Activated CD4-positive, alpha-beta T cell treated with anti-CD3 and anti-CD28 coated beads, Interleukin-2, amount 50 U/mL, for 24 hours (primary cell): ENCODE data around the gene TSPAN2.

Source experiments
- DNase-seq, 2 donors: peaks; one replicate each; pipeline ENCODE4 v3.0.0-alpha.2; 2020; ENCODE audit warnings: low read depth in 1 of 2, low spot score in 1 of 2

TSPAN2 gene

DNA sequence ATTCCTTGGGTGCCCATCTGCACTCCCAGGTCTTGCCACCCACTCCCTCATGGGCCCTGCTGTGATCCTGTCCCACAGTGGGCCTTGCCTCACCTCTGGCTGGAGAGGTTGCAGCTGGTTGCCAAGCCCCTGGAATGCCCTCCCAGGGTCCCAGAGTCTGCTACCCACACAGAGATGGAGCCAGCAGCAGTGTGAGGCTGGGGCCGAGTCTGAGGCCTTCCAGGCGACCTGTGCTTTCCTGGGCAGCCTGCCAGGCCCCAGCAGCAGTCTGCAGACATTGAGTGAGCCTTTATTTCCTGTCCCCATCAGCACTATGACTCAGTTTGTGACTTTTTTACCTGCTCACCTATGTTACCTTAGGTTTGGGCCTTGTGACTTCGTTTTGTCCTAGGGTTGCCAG, 25.0 kb upstream of the TSPAN2 start:
- no peak for DNase-seq

DNA sequence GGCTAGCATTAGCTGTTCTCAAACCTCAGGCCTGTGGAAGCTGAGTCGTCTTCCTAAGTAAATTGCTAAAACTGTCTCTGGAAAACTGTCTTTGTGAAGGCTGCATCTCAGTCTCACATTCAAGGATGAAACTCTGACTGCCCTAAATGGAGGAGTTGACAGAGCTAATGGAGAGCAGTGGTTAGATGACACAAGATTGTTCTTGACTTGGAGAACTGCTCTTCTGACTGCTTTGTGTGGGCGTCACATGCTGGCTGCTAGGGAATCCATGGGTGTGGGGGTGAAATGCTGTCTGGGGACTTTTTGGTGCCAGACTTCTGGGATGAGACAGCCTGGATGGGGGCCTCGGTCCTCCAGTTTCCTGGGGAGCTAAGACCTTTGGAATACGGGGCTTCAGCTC, 24.5 kb upstream of the TSPAN2 start:
- no peak for DNase-seq

DNA sequence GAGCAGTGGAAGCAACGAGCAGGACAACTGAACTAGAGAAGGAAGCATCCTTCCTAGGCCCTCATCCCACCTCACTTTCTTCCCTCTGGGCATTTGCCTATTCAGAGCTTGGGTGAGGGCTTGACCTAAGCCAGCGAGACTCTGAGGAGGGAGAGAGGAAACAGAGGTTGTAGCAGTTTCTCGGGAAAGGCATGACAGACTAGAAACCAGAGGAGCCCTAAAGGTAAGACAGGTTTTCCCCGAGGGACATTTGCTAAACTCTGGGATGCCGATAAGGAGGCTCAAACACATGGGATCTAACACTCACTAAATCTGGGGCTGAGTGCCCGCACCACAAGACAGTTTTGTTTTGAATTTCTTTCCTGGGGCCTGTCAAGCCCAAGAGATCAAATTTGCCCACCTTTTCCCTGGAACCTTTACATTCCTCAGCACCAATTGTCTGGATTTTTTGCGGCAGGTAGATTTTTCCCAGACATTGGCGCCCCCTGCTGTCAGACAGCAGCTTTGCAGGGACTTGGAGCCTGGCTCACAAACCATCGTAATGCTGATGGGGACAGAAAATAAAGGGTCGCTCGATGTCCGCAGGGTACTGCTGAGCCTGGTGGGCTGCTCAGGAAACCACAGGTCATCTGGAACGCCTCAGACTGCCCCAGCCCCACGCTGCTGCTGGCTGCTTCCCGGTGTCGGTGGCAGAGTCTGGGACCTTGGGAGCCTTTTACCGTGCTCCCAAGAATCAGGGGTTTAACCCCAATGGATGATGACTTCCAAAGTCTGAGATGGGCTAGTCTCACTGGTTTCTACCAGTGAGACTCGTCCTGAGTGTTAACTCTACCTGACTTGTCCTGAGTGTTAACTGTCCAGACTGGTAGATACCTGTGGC, 23.4 kb upstream of the TSPAN2 start:
- peak; percentile 37 to 44 for DNase-seq

GRCh38 chr1:115107516-115108260, 18.4 kb upstream of the TSPAN2 start:
- no peak for DNase-seq

DNA sequence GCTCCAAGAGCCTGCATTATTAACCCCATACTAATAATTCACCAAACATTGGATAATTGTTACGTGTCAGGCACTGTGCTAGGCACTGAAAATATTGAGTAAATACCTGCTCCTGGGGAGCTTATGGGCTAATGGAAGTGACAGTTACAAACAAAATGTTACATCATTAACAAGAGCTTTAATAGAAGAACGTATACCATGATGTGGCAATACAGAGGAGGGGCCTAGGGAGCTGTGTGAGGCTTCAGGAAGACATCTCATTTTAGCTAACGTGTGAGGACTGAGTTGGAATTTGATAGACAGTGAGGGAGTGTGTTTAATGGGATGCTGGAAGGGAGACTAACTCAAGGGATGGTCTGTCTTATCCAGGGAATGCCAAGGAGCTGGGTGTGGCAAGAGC, 16.5 kb upstream of the TSPAN2 start:
- no peak for DNase-seq

DNA sequence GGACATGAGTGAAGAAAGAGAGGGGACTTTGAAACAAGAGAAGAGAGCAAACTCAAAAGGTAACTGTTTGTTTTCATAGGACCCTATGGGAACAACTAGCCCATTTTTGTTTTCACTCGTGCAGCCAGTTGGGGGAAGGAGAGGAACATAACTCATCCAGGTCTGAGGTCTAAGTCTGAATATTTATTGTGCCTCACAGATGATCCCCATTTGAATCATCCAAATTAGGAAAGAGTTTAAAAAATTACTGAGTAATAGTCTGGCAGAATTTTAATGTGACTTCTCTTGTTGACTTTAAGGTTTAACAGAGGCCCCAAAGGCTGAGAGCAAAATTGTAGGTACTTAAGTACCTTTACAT, 10.4 kb upstream of the TSPAN2 start:
- DNase-seq, result no peak

GRCh38 chr1:115098979-115099692, 9.8 kb upstream of the TSPAN2 start:
- DNase-seq, result peak in 1 of 2 donors; percentile 54

GRCh38 chr1:115092175-115092574, 2.9 kb upstream of the TSPAN2 start:
- DNase-seq, result no peak

- DNase-seq, result no peak
Observed at GRCh38 chr1:115091572-115091971, 2.3 kb upstream of the TSPAN2 start.

DNA sequence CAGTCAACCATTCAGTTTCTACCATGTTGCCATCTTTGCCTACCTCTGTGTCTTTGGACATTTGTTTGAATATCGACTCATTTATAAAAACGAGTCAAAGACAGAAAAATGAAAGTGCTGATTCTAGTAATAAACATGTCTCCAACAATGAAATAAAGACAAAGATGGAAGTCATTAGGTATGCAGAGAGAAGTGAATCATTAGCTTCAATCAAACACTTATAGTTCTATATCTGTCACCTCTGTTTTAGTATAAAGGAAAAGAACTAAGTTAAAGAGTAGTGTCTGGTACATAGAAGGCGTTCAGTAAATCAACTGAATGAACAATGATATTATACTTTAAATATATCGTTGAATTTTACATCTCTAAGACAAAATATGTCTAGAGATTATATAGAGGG, 1.7 kb upstream of the TSPAN2 start:
- no peak for DNase-seq

DNA sequence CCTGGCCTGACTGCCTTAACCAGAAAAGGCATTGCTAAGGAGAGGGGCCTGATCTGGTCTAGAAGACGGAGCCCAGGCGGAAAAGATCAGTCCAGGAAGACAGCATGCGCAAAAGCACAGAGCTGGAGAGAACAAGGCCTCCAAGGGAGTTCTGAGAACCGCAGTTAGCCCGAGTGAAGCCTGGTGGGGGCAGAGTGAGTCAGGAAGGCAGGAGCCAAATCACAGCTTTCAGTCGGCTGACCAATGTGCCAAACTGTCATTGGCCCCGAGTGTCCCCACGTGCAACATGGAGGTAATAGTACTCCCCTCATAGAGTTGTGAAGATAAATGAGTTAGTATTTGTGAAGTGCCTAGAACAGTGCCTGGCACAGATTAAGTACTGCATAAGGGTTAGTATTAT, 1.2 kb upstream of the TSPAN2 start:
- no peak for DNase-seq

GRCh38 chr1:115090186-115090490, 835 bp upstream of the TSPAN2 start:
- no peak for DNase-seq

DNA sequence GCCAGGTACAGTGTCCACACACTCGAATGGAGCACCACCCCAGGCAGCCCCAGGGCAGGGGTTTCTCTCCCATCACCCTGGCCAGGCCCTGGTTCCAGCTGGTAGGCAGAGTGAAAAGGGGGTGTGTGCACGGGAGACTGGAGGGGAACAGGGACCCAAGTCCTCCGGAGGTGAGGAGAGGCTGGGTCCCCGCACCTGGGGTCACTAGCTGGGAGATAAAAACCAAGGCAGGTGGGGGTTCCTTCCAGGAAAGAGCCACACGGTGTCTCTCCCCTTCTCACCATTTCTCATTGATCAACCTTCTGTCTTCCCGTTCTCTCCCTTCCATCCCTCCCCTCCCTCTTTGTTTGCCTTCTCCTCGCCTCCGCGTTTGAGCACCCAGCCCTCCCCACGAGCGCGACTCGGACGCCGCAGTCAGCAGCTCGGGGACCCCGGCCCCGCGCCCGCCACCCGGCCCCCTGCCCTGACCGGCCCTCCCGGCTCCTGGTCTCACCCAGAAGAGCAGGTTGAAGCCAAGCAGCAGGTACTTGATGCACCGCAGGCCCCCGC, 358 bp downstream of the TSPAN2 start:
- DNase-seq, result no peak

- DNase-seq, result no peak
Observed at GRCh38 chr1:115088115-115088778, 1.1 kb downstream of the TSPAN2 start.

DNA sequence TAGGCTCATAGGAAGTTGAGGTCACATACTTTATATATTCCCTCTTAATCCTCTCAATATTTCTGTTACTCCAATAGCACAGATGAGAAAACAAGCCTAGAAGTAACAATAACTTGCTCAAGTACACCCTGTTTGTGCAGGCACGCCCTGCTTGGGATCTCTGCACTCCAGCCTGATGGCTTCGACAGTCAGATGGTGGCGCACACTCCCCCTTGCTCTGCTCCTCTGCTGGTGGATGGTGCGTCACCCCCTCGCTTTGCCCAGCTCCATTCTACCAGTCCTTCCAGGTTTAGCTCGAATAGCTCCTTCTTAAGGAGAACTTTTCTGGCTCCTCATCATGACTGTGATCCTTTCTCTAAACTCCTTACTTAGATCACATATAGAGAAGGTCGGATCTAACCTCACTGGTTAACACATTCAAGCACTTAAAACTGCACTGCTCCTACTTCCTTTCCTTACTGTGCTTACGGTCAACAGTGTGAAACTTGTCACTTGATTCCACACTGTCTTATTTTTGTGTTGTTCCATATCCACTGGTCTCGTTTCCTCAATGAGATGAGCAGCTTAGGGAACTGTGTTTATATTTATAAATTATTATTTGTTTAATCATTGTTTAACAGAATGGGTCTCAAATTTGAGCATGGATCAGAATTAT, 3.0 kb downstream of the TSPAN2 start:
- DNase-seq, result no peak

DNA sequence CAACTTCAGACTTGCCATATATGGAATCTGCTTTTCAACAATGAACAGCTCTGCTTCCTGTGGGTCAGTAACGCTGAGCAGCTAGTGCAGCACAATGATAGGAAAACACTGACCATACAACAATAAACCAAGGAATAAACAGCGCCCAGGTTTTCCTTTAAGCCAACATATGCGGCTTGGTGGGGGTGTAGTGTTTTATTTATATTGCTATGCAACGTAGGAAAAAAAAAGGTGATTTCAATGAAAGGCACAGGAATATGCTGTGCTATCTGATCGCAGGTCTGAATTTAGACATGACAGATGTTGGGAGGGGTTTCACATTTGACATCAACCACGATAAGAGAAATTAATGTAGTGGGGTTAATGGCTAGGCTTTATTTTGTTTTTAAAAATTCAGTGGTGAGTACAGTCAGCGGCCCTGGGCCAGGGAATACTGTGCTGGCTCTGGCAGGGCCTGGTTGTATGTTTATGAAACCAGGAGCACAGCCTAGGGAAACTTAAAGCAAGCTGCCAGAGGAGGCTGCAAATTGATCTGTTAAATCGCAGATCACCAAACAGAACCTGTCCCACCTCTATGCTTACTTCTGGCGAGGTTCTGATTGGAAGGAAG, 4.3 kb downstream of the TSPAN2 start:
- no peak for DNase-seq

DNA sequence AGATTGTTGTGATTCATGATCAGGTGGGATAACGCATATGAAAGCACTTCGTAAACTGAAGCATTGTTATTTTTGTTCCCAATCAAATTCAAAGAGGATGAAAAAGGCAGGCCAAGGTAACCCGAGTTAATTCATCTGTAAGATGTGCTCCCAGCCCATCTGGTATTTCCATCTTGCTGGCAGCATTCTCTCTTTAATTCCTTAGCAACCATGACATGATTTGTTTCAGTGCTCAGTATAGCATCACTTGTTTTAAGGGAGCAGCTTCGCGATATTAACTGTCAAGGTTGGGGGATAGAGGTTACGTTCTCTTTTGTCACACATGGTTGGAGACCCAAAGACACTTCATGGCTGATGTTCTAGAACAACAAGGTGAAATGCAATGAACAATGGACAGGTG, 6.4 kb downstream of the TSPAN2 start:
- DNase-seq, result no peak

DNA sequence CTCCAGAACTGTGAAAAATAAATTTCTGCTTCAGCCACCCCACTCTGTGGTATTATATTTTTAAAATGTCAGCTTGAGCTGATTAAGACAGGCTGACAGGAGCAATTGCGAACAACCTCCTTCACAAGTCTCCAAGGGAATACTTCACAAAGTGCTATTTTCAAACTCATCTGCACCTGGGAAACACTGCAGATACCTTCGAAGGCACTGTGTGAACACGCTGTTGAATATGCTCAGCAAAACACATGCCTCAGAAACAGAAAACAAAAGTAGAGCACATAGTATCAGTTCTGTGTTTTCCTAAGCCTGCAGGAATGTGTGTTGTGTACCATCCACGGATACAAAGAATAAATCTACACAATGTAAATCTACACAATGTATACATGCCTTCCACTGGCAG, 10.6 kb downstream of the TSPAN2 start:
- no peak for DNase-seq

DNA sequence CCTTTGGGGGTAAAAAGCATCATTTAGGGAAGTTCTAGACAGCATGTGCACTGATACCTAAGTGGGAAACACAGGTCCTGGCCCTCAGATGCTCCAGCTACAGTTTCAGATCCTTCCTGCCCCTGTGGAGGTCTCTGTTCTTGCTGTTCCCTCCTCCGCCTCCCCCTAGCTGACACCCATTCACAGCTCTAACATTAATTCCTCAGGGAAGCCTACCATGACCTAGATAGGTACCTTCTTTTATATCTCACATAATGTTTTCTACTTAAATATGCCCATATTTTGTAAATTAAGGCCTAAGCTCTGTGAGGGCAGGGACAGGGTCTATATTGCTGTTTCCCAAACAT, 11.3 kb downstream of the TSPAN2 start:
- no peak for DNase-seq

DNA sequence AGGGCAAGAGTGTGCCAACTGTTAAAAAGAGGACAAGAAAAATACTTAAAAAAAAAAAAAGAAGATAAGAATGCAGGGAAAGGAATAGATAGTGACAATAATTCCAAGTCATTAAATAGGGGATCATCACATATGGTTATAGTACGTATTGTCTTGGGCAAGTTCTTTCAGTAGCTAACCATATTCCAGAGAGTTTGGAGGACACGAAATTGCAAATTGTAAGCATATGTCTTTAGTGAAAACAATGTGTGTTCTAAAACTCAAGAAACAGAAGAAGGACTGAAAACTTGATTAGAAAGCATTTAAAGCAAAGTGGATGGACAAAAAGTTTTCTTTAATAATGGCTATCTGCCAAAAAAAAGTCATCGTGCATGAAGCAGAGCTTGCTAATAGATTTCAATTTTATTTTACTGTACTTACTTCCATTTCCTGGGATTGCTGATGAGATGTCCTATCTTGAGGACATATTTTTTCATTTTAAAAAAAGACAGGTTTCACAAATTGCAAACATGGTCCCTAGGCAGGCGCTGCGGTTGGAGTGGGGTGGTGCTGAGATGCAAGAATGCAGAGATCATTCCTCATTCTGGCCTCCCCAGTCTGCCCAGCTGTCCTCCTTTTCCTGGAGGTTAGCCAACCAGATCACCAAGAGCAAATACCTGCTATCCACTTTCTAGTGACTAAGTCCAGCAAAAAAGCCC, 11.9 kb downstream of the TSPAN2 start:
- DNase-seq, result no peak
